ENCODE data around the gene CUZD1.

Gene CUZD1

GRCh38 chr10:122855745-122856144 lies 10.1 kb upstream of the CUZD1 start:
- no peak for DNase-seq

DNA sequence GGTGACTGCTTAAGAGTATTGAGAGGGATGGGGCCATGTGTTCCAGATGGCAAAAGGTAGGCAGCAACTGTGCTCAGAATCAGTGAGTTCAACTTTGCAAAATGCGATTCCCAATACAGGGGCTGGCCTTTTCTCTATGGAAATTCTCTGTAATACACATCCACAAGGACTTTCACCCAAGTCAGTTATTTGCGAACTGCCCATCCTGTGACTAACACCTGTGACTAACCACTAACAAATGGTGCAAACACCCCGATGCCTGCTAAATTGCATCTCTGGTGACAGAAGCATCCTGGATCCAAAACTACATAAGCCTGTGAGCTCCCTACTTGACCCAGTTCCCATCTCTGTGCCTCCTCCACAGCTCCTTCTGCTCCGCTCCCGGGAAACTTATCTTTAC lies 9.0 kb upstream of the CUZD1 start:
- DNase-seq, result no peak

GRCh38 chr10:122853665-122854313 lies 8.1 kb upstream of the CUZD1 start:
- DNase-seq, result no peak

DNA sequence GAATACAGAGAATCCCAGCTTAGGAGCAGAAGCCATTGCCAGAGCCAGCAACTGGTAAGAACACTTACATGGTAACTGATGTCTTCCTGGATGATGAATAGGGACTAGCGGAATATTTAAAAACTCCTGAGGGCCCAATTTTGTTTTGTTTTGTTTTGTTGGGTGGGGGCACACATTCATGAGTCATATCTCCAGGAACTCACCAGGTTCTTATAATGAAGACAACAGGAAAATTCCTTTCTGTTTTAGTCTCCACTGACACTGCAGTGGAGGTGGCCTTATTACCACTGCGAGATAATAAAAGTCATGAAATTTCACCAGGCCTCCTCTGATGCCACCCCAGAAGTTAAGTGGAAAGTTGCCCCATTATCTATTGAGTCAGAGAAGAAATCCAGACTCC lies 6.6 kb upstream of the CUZD1 start:
- DNase-seq, result no peak

DNA sequence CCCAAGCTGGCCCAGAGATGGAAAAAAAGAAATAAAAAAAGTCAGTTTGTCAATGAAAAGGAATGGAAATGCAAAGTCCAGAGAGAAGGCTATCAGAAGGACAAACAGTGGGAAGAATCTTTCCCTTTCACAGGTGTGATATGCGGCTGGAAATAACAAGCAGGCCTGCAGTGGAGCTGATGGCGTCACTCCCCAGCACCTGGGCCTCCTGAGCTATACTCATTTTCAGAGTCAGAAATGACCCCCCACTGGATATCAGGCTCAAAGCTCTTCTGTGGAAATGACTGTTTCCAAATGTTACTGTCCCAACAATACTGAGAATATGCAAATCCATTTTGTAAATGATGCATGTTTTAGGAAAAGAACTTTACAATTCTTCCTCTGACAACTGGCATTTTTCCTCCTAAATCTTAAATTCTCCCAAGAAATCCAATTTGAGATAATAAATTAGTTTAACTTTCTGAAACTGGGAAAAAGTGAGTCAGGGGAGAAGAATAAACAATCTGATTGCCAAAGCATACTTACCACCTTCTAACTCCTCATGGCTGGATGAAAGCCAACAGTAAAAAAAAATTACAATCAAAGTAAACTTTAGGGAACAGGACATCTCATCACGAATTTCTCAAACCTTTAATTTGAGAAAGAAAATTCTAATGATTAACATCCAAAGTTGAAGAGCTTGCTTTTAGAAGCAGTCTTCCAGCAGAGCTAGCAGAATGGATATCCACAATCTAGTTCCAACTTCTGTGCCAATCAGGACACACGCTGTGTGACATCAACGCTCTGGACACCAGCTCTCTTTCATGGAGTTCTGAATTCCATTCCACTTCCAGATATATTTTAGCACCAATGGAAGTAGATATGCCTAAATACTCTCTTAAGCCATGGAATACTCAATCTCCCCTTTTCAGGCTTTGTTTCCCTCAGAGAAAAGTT lies 5.3 kb upstream of the CUZD1 start:
- no peak for DNase-seq

DNA sequence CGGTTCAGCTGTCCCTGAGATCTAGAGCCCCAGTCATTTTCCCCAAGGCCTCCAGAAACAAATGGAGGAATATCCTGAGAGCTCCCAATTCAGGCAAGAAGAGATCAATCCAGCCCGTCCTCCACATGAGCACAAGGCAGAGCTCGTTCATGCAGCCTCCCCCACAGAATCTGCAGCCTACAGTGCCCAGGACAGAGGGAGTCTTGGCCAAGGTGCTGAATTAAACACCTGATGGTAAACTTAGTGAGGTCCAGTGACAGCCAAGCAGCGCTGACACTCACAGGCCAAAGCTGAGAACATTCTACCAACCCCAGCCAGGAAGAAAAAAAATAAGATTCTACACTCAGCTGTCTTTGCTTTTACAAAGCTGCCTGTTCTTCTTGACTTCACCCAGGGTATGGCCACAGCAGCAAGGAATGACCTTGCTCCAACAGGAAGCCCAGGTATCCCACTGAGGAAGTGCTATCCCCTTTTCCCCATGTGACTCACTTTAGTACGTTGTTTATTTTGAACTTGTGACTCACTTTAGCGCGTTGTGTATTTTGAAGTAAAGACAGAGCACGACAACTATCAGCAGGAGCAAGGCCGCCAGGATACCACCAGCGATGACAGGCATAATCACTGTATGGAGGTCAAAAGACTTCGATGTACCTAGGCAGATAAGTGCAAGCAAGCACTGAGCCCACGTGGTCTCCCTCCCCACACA lies 4.4 kb upstream of the CUZD1 start:
- no peak for DNase-seq

- DNase-seq, result no peak
Observed at GRCh38 chr10:122849090-122849489, 3.4 kb upstream of the CUZD1 start.

DNA sequence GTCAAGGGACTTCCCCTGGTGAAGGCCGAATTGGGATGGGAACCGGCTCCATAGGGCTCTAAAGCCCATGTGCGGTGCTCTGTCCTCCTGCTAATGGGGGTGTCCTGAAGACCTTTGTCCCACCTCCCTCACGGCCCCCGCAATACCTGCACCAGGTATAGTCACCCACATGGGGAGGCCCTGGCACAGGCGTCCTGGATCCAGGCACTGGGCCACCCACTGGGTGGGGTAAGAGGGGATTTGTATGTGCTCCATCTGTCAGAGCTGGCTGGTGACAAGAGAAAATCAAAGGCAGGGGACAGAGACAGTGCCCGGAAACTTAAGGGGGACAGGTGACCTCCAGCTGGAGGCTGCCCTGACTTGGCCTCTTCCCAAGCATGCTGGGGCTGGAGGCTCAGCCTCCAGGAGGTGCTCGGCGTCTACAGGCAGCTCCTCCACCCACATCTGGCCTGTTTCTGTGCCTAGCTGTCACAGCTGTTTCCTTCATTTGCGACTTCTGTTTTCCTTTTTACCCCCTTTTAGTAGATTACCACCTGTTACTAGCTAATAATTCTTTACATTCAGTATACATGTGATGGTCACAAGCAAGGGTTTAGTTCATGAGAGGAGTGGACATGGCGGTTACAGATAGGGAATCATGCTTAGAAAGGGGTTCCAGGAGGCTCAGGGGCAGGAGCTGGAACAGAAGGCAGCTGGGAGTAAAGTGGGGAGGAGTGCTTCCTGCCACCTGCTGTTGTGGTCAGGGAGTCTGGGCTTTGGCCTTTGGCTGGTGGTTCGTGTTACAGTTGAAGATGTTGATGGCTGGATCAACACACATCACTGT lies 2.3 kb upstream of the CUZD1 start:
- peak; percentile 31 for DNase-seq

GRCh38 chr10:122844146-122844545 lies 1.5 kb downstream of the CUZD1 start:
- DNase-seq, result no peak

DNA sequence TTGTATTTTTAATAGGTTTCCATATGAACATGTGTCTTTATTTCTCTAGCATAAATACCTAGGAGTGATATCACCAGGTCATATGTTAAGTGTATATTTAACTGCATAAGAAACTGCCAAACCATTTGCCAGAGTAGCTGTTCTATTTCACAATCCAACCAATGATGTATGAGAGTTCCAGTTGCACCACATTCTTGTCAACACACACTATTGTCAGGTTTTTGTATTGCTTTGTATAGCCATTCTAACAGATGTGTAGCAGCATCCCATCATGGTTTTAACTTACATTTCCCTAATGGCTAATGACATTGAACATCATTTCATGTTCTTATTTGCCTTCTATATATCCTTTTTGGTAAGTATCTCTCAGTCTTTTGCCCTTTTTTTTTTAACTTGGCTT lies 4.1 kb downstream of the CUZD1 start:
- DNase-seq, result no peak

DNA sequence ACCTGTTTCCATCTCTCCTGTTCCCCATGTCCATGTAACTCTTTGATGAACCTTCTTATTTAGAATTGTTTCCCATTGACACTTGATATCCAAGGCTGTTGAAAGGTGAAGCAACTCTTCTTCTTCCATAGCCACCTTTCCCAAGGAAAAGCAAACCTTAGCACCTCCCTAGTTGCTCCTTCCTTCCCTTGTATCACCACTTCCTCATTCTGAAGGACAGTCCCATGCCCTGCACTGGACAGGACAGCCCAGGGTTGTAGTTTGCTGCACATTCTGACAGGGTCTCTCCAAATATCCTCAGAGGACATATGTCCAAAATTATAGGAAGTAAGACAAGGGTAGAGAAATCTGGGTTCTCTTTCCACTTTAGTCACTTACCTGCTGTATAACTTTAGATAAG lies 6.2 kb downstream of the CUZD1 start:
- DNase-seq, result no peak

DNA sequence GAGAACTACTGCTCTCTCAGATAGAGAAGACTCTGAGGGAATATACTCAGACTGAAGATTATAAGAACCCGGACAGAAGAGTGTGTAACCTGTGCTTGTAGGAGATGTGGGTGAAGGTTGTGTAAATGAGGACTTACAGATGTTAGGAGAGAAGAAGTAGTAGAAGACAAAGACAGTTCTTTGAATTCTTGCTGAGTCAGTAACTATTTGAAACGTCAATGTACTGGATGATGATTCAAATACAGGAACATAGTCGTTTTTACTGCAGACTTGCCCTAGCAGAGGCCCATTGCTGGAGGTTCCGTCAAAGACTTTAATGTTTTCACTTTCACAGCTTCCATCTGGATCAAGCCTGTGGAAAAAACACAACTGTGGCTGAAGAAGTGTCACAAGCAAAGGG lies 6.8 kb downstream of the CUZD1 start:
- DNase-seq, result no peak

DNA sequence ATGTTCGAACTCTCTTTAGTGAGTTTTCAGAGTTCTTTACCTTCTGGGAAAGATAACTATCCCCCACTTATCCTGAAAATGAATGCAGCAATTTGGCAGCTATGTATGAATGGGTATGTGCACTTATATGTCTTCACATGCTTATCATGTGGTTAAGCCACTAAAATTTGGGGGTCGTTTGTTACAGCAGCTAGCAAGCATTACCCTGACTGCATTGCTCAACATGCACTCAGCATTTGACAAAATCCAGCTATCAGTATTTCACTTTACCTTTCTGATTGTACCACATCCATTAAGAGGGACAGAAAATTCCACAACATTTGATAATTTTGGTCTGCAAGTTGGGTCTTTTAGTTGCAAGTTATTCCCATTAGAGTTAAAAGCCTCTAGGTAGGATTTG lies 9.7 kb downstream of the CUZD1 start:
- no peak for DNase-seq

- no peak for DNase-seq
Observed at GRCh38 chr10:122830965-122831353, 14.7 kb downstream of the CUZD1 start.

DNA sequence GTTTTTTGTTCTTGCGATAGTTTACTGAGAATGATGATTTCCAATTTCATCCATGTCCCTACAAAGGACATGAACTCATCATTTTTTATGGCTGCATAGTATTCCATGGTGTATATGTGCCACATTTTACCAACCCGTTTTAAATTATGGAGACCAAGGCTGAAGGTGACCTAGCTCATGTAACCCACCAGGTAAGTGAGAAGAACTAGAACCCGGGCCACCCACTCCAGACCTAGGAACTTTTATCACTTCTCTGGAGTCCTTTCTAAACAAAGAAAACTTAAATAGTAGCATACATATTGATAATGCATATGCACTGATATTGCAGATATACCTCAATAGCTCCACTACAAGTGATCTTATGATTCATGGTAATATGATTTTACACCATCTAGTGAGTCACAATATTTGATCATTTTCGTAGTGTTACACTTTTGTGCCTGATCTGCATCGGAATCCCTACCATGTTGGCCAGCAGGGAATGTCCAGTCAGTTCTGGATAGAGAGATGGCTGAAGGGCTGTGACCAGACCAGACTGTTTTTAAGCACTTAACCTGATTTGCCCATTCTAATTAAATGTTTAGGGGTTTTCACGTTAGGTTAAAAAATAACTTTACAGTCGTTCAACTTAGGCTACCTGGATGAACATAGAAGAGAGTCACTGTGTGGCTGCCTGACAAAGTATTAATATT lies 15.2 kb downstream of the CUZD1 start:
- DNase-seq, result no peak

DNA sequence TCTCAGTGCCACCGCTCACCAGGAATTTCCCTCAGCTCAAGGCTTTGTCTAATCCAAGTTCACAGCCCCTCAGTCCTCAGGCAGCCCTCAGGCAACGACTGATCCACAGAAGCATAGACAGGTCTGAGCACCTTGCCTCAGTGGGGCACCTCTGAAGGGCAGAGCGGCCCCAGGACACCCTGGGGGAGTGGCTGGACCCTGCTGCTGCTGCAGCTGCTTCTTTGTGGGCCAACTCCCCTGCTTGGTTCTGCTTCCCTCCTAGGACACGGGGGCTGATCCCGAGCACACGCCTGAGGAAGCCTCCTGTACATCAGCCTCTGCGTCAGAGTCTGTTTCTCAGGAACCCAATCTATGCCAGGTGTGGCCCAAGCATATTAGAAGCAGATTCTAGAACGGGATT lies 16.2 kb downstream of the CUZD1 start:
- DNase-seq, result no peak

DNA sequence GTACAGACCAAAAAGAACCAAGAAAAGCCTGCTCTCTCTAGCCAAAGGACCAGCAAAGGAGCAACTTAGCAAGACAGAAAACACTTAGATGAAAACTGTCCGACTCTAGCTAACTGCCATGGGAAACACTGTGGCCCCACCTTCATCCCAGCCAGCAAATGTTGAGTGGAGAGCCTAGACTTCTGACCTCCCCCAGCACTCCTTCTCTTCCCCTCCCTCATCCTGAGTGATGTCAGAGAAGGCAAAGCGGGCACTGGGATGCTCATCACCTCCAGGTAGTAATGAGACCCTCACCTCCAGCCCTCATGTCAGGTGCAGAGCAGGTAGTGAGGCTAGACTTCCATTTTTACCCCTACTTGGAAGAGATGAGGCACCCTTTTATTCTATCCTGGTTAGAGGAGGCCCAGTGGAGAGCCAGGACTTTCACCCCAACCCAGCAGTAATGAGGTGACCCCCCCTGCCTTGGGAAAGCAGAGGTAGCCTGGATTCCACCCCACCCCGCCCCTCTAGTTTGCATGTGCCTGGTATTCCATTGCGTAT lies 16.9 kb downstream of the CUZD1 start:
- no peak for DNase-seq

GRCh38 chr10:122827302-122827701 lies 18.4 kb downstream of the CUZD1 start:
- no peak for DNase-seq

DNA sequence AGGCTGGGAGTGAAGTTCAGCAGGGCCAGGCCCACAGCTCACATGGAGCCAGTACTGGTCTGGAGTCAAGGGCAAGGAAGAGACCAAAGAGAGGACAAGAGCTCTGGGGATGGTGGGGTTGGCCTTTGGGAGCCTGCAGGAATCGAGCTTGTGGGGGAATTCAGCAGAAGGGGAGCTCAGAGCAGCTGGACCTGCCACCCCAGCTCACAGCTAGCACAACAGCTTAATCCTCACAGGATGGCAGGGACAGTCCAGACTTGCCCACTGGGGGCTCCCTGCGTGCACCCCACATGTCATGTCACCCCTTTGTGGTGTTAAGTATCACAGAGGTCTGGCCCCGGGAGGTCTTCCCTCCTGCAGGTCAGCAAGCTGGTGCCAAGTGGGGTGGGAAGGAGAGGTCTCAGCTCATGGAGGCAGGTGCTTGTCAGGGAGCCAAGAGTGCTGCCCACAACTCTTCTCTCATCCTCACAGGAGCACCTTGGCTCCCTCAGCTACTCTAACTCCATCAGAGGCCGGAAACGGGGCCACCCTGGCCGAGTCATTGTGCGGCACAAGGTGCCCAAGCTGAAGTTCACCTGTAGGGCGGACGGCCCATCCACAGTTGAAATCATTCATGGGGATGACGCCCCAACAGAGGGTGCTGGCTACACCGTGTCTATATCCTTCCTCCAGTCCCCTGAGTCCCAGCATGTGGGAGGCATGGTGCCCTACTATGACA lies 22.5 kb downstream of the CUZD1 start:
- no peak for DNase-seq

DNA sequence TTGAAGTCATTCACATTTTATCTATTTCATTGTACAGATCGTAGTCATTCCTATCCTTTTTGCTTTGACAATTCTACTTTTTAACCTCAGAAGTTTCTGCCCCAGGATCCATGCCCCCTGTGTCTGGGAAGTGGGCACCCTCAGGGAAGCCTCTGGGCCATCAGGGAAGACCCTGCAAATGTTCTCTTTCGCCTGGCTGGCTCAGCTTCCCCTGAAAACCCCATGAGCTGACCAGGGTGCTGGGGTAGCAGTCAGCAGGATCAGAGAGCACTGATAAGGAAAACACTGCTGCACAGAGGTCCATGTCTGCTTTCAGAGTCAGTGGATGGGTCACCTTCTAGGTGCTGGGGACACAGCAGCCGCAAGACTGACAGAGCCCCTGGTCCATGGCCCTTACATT lies 23.8 kb downstream of the CUZD1 start:
- no peak for DNase-seq

GRCh38 chr10:122815458-122815857 lies 30.2 kb downstream of the CUZD1 start:
- no peak for DNase-seq

Measured in hematopoietic multipotent progenitor cell treated with erythropoietin and hydrocortisone succinate and interleukin-3 and kit ligand, for 8 days (in vitro differentiated cells).